Measurements from ENCODE around the gene SPTLC3. TPM values are rescaled to one million over a fixed set of nuclear protein-coding genes. Genes with fewer than 3 reads are reported as not detected.

The SPTLC3 gene
- total and polyA plus RNA-seq, 2 of the 13 experiments (the other 11 are each of a cell fraction or from before 2014, with no cell fraction given): 20.5 to 95.6 TPM

- no peak for TF ChIP-seq RBAK (CRISPR knock-in tag; IDR thresholded peaks at IDR 0.05)
- TF ChIP-seq MTF1 (CRISPR knock-in tag; IDR thresholded peaks at IDR 0.05): no peak
- TF ChIP-seq MAZ (IDR thresholded peaks at IDR 0.05; ENCODE audit: borderline replicate concordance, low read depth, low read length): no peak
- TF ChIP-seq MAZ (CRISPR knock-in tag; IDR thresholded peaks at IDR 0.05; ENCODE audit: low read depth): no peak
- TF ChIP-seq CEBPB (IDR thresholded peaks at IDR 0.05; ENCODE audit: borderline replicate concordance, low read depth, low read length): peak; percentile 61; the same call in 1 of the 2 replicates
- TF ChIP-seq EP300 (IDR thresholded peaks at IDR 0.05; ENCODE audit: low read depth in 2 of 2, low read length in 2 of 2): no peak
- TF ChIP-seq EP300 (CRISPR knock-in tag; IDR thresholded peaks at IDR 0.05; ENCODE audit: borderline replicate concordance): no peak
Observed at GRCh38 chr20:13017235-13017634, 8.5 kb downstream of the SPTLC3 start (continued).

GRCh38 chr20:13017883-13018535 is 9.2 kb downstream of the SPTLC3 start:
- DNase-seq (ENCODE audit: low spot score) (no peak), FAIRE-seq (no peak), ATAC-seq (no peak)
- POLR2A ChIA-PET: interaction anchor here (0.9 to 1.7 kb wide), 3 partner anchors 9 to 41 kb away, joined by 4 to 8 read pairs (median 5); partner anchors contain the start of gene SPTLC3
- no peak overlapping the region for H3K4me2 ChIP-seq (ENCODE audit: low read depth, low read length)
- H3K27ac ChIP-seq (ENCODE audit: extremely low read length, insufficient read depth, low read length): no peak overlapping the region
- H4K20me1 ChIP-seq (ENCODE audit: insufficient read depth, low read length): no peaks in the 10 kb centered on the region
- H3K36me3 ChIP-seq (replicated peaks in 1 of 2; ENCODE audit: control insufficient read depth in 1 of 2, insufficient read depth in 2 of 2, low read length in 2 of 2): peaks cover 5 to 29% of the 10 kb centered on the region in 2 experiments
- over 99% methylated on average over 2 of the region's 2 CpGs for whole genome bisulfite sequencing (ENCODE audit: low lambda C conversion rate)
- peaks cover 16% of the 10 kb centered on the region for H3K9me3 ChIP-seq (ENCODE audit: low read length)
- TF ChIP-seq ZNF710 (CRISPR knock-in tag; IDR thresholded peaks at IDR 0.05; ENCODE audit: borderline replicate concordance) (no peak), PCBP1 (IDR thresholded peaks at IDR 0.05; ENCODE audit: borderline replicate concordance, low read depth, low read length) (no peak), CEBPB (IDR thresholded peaks at IDR 0.05; ENCODE audit: borderline replicate concordance, low read depth, low read length) (peak; percentile 27; the same call in 1 of the 2 replicates)
- TF ChIP-seq, protein P1, sequence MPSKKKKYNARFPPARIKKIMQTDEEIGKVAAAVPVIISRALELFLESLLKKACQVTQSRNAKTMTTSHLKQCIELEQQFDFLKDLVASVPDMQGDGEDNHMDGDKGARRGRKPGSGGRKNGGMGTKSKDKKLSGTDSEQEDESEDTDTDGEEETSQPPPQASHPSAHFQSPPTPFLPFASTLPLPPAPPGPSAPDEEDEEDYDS (CRISPR knock-in tag; IDR thresholded peaks at IDR 0.05): no peak
- in situ Hi-C loops (cut with HindIII; ENCODE audit: extremely low pct_ligation_motif_present, low pct_unique_long_range_greater_than_20kb): no loop called here
- intact Hi-C loops (cut with micrococcal nuclease; ENCODE audit: unreplicated experiment): no loop called here
- no peak overlapping the region for H3K9ac ChIP-seq (ENCODE audit: insufficient read depth, low read depth, low read length)
- H3K79me2 ChIP-seq (ENCODE audit: insufficient read depth, low read length): no peaks in the 10 kb centered on the region
- H3K4me1 ChIP-seq (ENCODE audit: insufficient read depth, low read length): peaks cover 50% of the 10 kb centered on the region
- H2AFZ ChIP-seq (ENCODE audit: low read length): no peak overlapping the region
- H3K27me3 ChIP-seq (ENCODE audit: control insufficient read depth in 1 of 2, insufficient read depth in 2 of 2, low read length in 2 of 2): no peaks in the 10 kb centered on the region
- BruUV-seq (replicated peaks): no TSS peak
- CTCF ChIA-PET (ENCODE audit: low intra/inter-chr PET ratio, low total read pairs): no interaction called here
- H3K4me3 ChIP-seq (replicated peaks in 1 of 3; ENCODE audit: insufficient read depth in 1 of 3, low read depth in 2 of 3, low read length in 3 of 3): no peak overlapping the region
